Amniotic stem cell (primary cell): ENCODE results near the gene RPL29.

Experiments
- DNase-seq: peaks from one replicate; lab custom pipeline; 2025; lab: John Stamatoyannopoulos, UW

RPL29 gene

GRCh38 chr3:51982838-51983577 is 12.7 kb downstream of the RPL29 start, which contains the start of gene ACY1:
ACY1 (plus strand) TSS chr3:51983535; CDS start chr3:51984065, 530 bp downstream.
- DNase-seq, result peak; percentile 69

- no peak for DNase-seq
These were observed 13.3 kb downstream of the RPL29 start for GRCh38 chr3:51982352-51982837.

- DNase-seq, result no peak
These were observed 15.4 kb downstream of the RPL29 start for GRCh38 chr3:51980253-51980652.

GRCh38 chr3:51978143-51978502 is 17.6 kb downstream of the RPL29 start:
- no peak for DNase-seq

- no peak for DNase-seq
These were observed 18.1 kb downstream of the RPL29 start for GRCh38 chr3:51977446-51978142.

- no peak for DNase-seq
These were observed 19.7 kb downstream of the RPL29 start for GRCh38 chr3:51975852-51976549.

GRCh38 chr3:51974963-51975851 is 20.5 kb downstream of the RPL29 start, which contains the start of gene ABHD14A:
ABHD14A (plus strand) TSS chr3:51975064; CDS start chr3:51975136, 72 bp downstream.
- DNase-seq, result no peak

GRCh38 chr3:51974277-51974962 is 21.3 kb downstream of the RPL29 start:
- no peak for DNase-seq

- DNase-seq, result no peak
These were observed 24.3 kb downstream of the RPL29 start for GRCh38 chr3:51971350-51971749.

GRCh38 chr3:51970606-51971300 is 24.9 kb downstream of the RPL29 start:
- no peak for DNase-seq

GRCh38 chr3:51969841-51970240 is 25.9 kb downstream of the RPL29 start:
- DNase-seq, result no peak

GRCh38 chr3:51968883-51969678 is 26.6 kb downstream of the RPL29 start:
- DNase-seq, result no peak

GRCh38 chr3:51968170-51968775 is 27.4 kb downstream of the RPL29 start:
- no peak for DNase-seq

- DNase-seq, result no peak
These were observed 28.1 kb downstream of the RPL29 start, which contains the start of gene PCBP4 for GRCh38 chr3:51967384-51968169. PCBP4 (minus strand) TSS chr3:51967454; CDS start chr3:51961240, 6,214 bp downstream.

- no peak for DNase-seq
These were observed 28.7 kb downstream of the RPL29 start for GRCh38 chr3:51966922-51967383.

- no peak for DNase-seq
These were observed 29.2 kb downstream of the RPL29 start for GRCh38 chr3:51966486-51966885.

- DNase-seq, result no peak
These were observed 29.7 kb downstream of the RPL29 start for GRCh38 chr3:51966016-51966415.

GRCh38 chr3:51964521-51964920 is 31.2 kb downstream of the RPL29 start:
- no peak for DNase-seq
